D341Med (cell line): ENCODE results near the gene ZNF692.
"Not testable (repeated sequence)": the region's sequence is repeated elsewhere in the genome, so short reads cannot be mapped to it uniquely, and the experiment has no call there.

Experiments
- DNase-seq: peaks from one replicate; pipeline ENCODE4 v3.0.0; 2012; ENCODE audit warnings: low spot score

The ZNF692 gene

GRCh38 chr1:248858891-248859889 is at the start of gene ZNF692:
Gene ZNF692, minus strand, starts transcription at chr1:248859085. Its CDS starts 776 bp downstream, at chr1:248858309.
- DNase-seq: peak; percentile 99

- no peak for DNase-seq
Measured at GRCh38 chr1:248906753-248907661, 48.1 kb upstream of the ZNF692 start.

GRCh38 chr1:248906009-248906752 is 47.3 kb upstream of the ZNF692 start, which contains the start of gene PGBD2:
Gene PGBD2, plus strand, starts transcription at chr1:248906235. Its CDS starts 7,628 bp downstream, at chr1:248913863.
- peak; percentile 99 for DNase-seq

GRCh38 chr1:248905662-248906008 is 46.8 kb upstream of the ZNF692 start:
- DNase-seq: no peak

- DNase-seq: no peak
Measured at GRCh38 chr1:248904437-248905216, 45.7 kb upstream of the ZNF692 start.

- DNase-seq: no peak
Measured at GRCh38 chr1:248901578-248901977, 42.7 kb upstream of the ZNF692 start.

- no peak for DNase-seq
Measured at GRCh38 chr1:248900637-248901036, 41.8 kb upstream of the ZNF692 start.

GRCh38 chr1:248897412-248898337 is 38.8 kb upstream of the ZNF692 start:
- DNase-seq: no peak

GRCh38 chr1:248894837-248895236 is 36.0 kb upstream of the ZNF692 start:
- no peak for DNase-seq

- DNase-seq: no peak
Measured at GRCh38 chr1:248892590-248892989, 33.7 kb upstream of the ZNF692 start.

GRCh38 chr1:248891758-248892157 is 32.9 kb upstream of the ZNF692 start:
- no peak for DNase-seq

- no peak for DNase-seq
Measured at GRCh38 chr1:248890549-248891498, 31.9 kb upstream of the ZNF692 start.

GRCh38 chr1:248889914-248890243 is 31.0 kb upstream of the ZNF692 start:
- not testable (repeated sequence) for DNase-seq

GRCh38 chr1:248886237-248886895 is 27.5 kb upstream of the ZNF692 start:
- DNase-seq: no peak

GRCh38 chr1:248885646-248886045 is 26.8 kb upstream of the ZNF692 start:
- DNase-seq: no peak

GRCh38 chr1:248884632-248885295 is 25.9 kb upstream of the ZNF692 start:
- no peak for DNase-seq

- DNase-seq: not testable (repeated sequence)
Measured at GRCh38 chr1:248882427-248882826, 23.5 kb upstream of the ZNF692 start.

GRCh38 chr1:248881261-248881660 is 22.4 kb upstream of the ZNF692 start:
- DNase-seq: no peak
